GM08714 (cell line): Measurements from ENCODE around the gene ZFHX2.

Source experiments
- H3K4me3 ChIP-seq: fragments of 200-500 bp; sonication (Bioruptor generic); 2 replicates; pipeline ENCODE4 v1.5.1; 2014; ENCODE audit warnings: mild to moderate bottlenecking, low read length, inconsistent platforms
- ZNF274 ChIP-seq: IDR thresholded peaks from 2 replicates; pipeline ENCODE4 v1.6.1; 2012; ENCODE audit warnings: mild to moderate bottlenecking, low read depth, low read length

The ZFHX2 gene

GRCh38 chr14:23481362-23481970 lies 70.1 kb downstream of the ZFHX2 start:
- H3K4me3 ChIP-seq, result no peak overlapping the region
- TF ChIP-seq ZNF274, result no peak

- no peak overlapping the region for H3K4me3 ChIP-seq
- no peak for TF ChIP-seq ZNF274
Observed at GRCh38 chr14:23478109-23478759, 73.3 kb downstream of the ZFHX2 start.

GRCh38 chr14:23470947-23471346 lies 80.6 kb downstream of the ZFHX2 start:
- TF ChIP-seq ZNF274, result no peak
- H3K4me3 ChIP-seq, result no peak overlapping the region
